HAP-1 (cell line): ENCODE results near the gene TCP11L1.
A peak's percentile ranks its signal among the peaks of the same experiment; 100 is the strongest.

Source experiments
- DNase-seq, 2 experiments: peaks; one replicate each; pipeline ENCODE4 v3.0.0-alpha.2; 2016 to 2020; ENCODE audit warnings: low spot score in 2 of 2
- H3K27me3 ChIP-seq: fragments of 250-450 bp; sonication (Bioruptor Pico); 2 replicates; pipeline ENCODE4 v1.5.1; 2020; ENCODE audit warnings: low read depth, mild to moderate bottlenecking, moderate library complexity
- H3K36me3 ChIP-seq: fragments of 250-450 bp; sonication (Bioruptor Pico); replicated peaks from 2 replicates; pipeline ENCODE4 v1.5.1; 2020; ENCODE audit warnings: mild to moderate bottlenecking
- H3K4me1 ChIP-seq: fragments of 250-450 bp; sonication (Bioruptor Pico); 2 replicates; pipeline ENCODE4 v1.5.1; 2020; ENCODE audit warnings: mild to moderate bottlenecking
- H3K4me3 ChIP-seq: fragments of 250-450 bp; sonication (Bioruptor Pico); 2 replicates; pipeline ENCODE4 v1.5.1; 2020; ENCODE audit warnings: mild to moderate bottlenecking, moderate library complexity
- H3K9me3 ChIP-seq: fragments of 250-450 bp; sonication (Bioruptor Pico); 2 replicates; pipeline ENCODE4 v1.5.1; 2020; ENCODE audit warnings: mild to moderate bottlenecking, moderate library complexity
- in situ Hi-C: fragments of 300-500 bp; cut with MboI; formaldehyde crosslinking; loops from 3 replicates; pipeline ENCODE4 v1.14.3; 2020; ENCODE audit warnings: low sequenced_read_pairs, inconsistent platforms, mixed read lengths

TCP11L1 gene

GRCh38 chr11:33064033-33064825 lies 24.9 kb downstream of the TCP11L1 start:
- Histone ChIP-seq H3K4me1 (no peaks in the 10 kb centered on the region), H3K27me3 (no peaks in the 10 kb centered on the region), H3K36me3 (peaks cover 8% of the 10 kb centered on the region), H3K4me3 (no peak overlapping the region), H3K9me3 (no peaks in the 10 kb centered on the region)
- in situ Hi-C loops = loop anchor here (5.0 kb wide), 1 partner anchor 92 kb away; no protein-coding TSS in a partner anchor
- no peak for DNase-seq

GRCh38 chr11:33064866-33065265 lies 25.5 kb downstream of the TCP11L1 start:
- no peak for DNase-seq
- in situ Hi-C loops = loop anchor here (5.0 kb wide), 1 partner anchor 93 kb away; no protein-coding TSS in a partner anchor
- Histone ChIP-seq H3K9me3 (no peaks in the 10 kb centered on the region), H3K27me3 (no peaks in the 10 kb centered on the region), H3K36me3 (peaks cover 8% of the 10 kb centered on the region), H3K4me3 (no peak overlapping the region), H3K4me1 (no peaks in the 10 kb centered on the region)

DNA sequence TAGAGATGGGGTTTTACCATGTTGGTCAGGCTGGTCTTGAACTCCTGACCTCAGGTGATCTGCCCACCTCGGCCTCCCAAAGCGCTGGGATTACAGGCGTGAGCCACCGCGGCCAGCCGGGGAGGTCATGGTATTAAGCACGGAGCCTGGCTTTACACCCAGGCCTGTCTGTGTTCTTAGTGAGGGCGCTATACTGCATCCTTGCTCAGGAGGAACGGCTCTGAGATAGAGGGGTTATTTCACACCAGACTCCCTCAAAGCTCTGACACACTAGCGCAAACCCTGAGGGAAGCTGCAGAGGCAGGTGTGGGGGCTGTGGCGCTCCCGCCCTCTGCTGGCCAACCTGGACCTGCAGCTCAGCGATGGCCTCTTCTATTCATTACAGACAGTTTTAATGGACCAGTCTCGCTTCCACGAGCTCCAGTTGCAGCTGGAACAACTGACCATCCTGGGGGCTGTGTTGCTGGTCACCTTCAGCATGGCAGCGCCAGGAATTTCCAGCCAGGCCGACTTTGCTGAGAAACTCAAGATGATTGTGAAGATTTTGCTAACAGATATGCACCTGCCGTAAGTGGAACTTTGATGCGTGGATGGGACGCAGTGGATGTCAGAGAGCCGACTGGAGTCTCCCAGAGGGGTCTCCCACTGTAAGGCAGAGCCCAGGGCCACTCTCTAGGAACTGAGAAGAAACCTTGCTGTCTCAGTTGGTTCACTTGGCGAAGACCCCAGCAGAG lies 26.2 kb downstream of the TCP11L1 start:
- Histone ChIP-seq H3K36me3 (peaks cover 12% of the 10 kb centered on the region), H3K4me3 (no peak overlapping the region), H3K4me1 (no peaks in the 10 kb centered on the region), H3K9me3 (no peaks in the 10 kb centered on the region), H3K27me3 (no peaks in the 10 kb centered on the region)
- in situ Hi-C loops = no loop called here
- peak; percentile 82 to 84 for DNase-seq

DNA sequence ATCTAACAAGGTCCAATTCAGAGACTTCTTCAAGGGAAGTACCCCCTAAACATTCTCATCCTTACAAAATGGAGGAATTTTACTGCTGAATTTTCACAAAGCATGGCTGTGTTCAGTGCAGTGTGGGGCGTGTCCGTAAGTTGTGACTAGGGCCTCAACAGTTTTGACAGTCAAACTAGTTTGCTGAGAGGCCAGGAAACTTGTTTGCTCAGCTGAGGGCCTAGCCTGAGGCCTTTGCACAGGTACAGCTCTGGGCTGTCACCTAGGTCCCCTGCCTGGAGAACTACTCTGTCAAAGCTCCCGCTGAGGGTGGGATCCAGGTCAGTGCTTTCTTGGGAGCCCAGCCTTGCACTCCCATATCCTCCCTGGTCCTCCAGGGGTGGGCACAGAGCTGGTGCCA lies 27.9 kb downstream of the TCP11L1 start:
- DNase-seq = no peak
- H3K4me1 ChIP-seq = no peaks in the 10 kb centered on the region
- no peaks in the 10 kb centered on the region for H3K9me3 ChIP-seq
- in situ Hi-C loops = no loop called here
- H3K4me3 ChIP-seq = no peak overlapping the region
- H3K36me3 ChIP-seq = peaks cover 20% of the 10 kb centered on the region
- no peaks in the 10 kb centered on the region for H3K27me3 ChIP-seq

GRCh38 chr11:33068611-33069340 lies 29.4 kb downstream of the TCP11L1 start:
- in situ Hi-C loops = no loop called here
- peaks cover 27% of the 10 kb centered on the region for H3K36me3 ChIP-seq
- H3K4me3 ChIP-seq = no peak overlapping the region
- no peak for DNase-seq
- H3K4me1 ChIP-seq = no peaks in the 10 kb centered on the region
- no peaks in the 10 kb centered on the region for H3K9me3 ChIP-seq
- no peaks in the 10 kb centered on the region for H3K27me3 ChIP-seq

- Histone ChIP-seq H3K27me3 (no peaks in the 10 kb centered on the region), H3K9me3 (no peaks in the 10 kb centered on the region), H3K4me1 (no peaks in the 10 kb centered on the region), H3K4me3 (no peak overlapping the region), H3K36me3 (peaks cover 40% of the 10 kb centered on the region)
- no peak for DNase-seq
- in situ Hi-C loops = no loop called here
These were observed 33.1 kb downstream of the TCP11L1 start for GRCh38 chr11:33072465-33072864.

DNA sequence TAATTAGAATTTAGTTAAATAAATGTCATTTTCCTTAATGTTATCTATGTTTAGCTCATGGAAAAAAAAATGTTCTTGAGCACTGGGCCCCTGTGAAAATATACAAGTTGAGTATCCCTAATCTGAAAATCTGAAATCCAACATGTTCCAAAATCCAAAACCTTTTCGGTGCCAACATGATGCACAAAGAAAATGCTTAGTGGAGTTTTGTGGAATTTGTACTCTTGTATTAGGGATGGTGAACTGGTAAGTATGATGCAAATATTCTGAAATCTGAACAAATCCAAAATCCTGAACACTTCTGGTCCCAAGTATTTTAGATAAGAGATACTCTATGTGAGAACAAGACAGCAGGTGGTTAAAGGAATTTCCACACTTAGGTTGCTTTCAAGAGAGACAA lies 44.5 kb downstream of the TCP11L1 start:
- H3K9me3 ChIP-seq = no peaks in the 10 kb centered on the region
- no peaks in the 10 kb centered on the region for H3K4me1 ChIP-seq
- no peak overlapping the region for H3K4me3 ChIP-seq
- in situ Hi-C loops = no loop called here
- H3K27me3 ChIP-seq = no peaks in the 10 kb centered on the region
- DNase-seq = no peak
- peaks cover 51% of the 10 kb centered on the region for H3K36me3 ChIP-seq

- in situ Hi-C loops = no loop called here
- Histone ChIP-seq H3K4me3 (no peak overlapping the region), H3K9me3 (no peaks in the 10 kb centered on the region), H3K4me1 (no peaks in the 10 kb centered on the region), H3K27me3 (no peaks in the 10 kb centered on the region), H3K36me3 (peaks cover 45% of the 10 kb centered on the region)
- DNase-seq = no peak
These were observed 46.6 kb downstream of the TCP11L1 start for GRCh38 chr11:33086017-33086416.

DNA sequence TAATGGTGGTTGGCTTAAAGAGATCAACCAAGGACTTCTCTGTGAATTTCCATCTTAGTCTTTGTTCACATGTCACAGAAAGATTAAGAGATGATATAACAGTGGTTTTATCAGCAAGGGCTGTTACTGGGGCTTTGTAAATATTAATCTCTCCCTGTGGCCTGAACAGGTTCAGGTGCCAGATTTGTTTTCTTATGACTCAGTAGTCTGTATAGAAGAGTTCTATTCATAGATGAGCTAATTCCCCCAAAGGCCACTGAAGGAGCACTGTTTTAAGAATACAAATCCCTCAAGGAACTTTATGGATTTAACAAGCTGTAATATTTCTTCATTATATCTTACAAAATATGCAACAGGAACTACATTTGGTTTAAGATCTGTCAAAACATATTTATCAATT lies 50.4 kb downstream of the TCP11L1 start:
- Histone ChIP-seq H3K27me3 (no peaks in the 10 kb centered on the region), H3K4me1 (no peaks in the 10 kb centered on the region), H3K4me3 (no peak overlapping the region), H3K36me3 (peaks cover 26% of the 10 kb centered on the region), H3K9me3 (no peaks in the 10 kb centered on the region)
- in situ Hi-C loops = no loop called here
- DNase-seq = peak in 1 of 2 experiments; percentile 8

DNA sequence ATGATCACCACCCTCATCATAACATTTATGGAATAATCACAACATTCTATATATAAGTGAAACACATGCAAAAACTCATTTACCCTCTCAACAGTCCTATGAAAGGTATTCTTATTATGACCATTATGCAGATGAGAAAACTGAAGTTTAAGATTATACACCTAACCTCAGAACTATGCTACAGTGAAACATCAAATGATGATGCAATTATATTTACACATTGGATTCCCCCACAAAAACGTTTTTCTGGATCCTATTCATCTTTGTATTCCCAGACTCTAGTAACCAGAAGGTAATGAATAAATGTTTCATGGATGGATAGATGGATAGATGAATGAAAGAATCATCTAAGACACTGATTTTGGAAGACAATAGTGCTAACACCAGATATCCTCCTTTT lies 54.8 kb downstream of the TCP11L1 start:
- DNase-seq = no peak
- no peaks in the 10 kb centered on the region for H3K27me3 ChIP-seq
- peaks cover 26% of the 10 kb centered on the region for H3K36me3 ChIP-seq
- no peak overlapping the region for H3K4me3 ChIP-seq
- in situ Hi-C loops = no loop called here
- no peaks in the 10 kb centered on the region for H3K9me3 ChIP-seq
- no peaks in the 10 kb centered on the region for H3K4me1 ChIP-seq

DNA sequence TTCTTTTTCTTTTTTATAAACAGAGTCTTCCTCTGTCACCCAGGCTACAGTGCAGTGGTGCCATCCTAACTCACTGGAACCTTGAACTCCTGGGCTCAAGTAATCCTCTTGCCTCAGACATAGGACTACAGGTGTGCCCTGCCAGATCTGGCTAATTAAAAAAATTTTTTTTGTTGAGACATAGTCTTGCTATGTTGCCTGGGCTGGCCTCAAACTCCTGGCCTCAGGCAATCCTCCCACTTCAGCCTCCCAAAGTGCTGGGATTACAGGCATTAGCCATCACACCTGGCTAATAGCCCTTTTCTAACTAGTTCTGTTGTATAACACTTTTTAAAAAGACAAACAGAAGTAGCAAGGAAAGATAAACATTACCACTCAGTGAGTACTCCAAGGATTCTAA lies 64.5 kb downstream of the TCP11L1 start:
- Histone ChIP-seq H3K4me1 (no peaks in the 10 kb centered on the region), H3K36me3 (peaks cover 47% of the 10 kb centered on the region), H3K9me3 (no peaks in the 10 kb centered on the region), H3K4me3 (no peak overlapping the region), H3K27me3 (no peaks in the 10 kb centered on the region)
- in situ Hi-C loops = no loop called here
- no peak for DNase-seq

DNA sequence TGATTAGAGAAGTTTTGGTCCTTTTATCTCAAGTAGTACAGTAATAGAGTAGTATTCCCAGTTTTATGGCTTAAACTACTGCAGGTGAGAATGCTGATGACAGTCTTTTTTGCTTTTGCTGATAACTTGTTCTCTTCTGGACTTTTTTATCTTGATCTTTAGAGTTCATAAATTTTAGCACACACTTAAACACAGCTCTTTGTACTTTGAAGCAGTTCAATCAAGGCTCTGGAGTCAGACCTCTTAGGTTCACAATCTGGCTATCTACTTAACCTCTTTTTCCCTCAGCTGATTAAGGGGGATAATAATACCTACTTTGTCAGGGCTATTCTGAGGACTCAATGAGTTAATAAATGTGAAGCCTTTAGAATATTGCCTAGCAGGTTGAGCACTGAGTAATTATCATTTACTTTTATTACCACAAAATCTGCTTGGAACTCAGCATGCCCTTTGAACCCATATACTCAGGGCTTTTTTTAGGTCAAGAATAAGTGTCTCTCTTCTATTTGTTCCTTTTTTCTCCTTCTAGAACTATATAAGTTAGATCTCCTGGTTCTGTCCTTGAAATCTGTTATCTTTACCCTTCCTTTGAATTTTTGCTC lies 70.0 kb downstream of the TCP11L1 start:
- Histone ChIP-seq H3K36me3 (peaks cover 10% of the 10 kb centered on the region), H3K9me3 (no peaks in the 10 kb centered on the region), H3K27me3 (no peaks in the 10 kb centered on the region), H3K4me1 (no peaks in the 10 kb centered on the region), H3K4me3 (no peak overlapping the region)
- in situ Hi-C loops = no loop called here
- no peak for DNase-seq

DNA sequence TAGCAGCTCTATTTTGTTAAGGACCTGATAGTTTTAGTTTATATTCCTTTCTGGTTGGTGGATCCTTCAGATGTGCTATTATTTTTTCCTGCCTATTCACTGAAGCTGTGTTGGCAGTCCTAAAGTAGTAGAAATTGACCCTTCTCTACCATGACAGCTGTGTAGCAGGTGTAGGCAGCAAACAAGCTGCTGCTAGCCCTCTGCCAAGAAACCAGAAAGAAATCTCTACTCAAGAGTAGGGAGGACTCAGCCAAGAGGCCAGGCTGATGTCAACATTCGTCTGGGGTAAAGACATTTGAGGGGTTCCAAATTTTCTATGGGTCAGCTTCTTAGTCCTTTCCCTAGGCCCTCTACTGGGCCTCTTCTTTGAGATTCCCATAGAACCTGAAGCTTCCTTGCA lies 70.7 kb downstream of the TCP11L1 start:
- no peak for DNase-seq
- in situ Hi-C loops = no loop called here

More for the DNA sequence above, 70.7 kb downstream of the TCP11L1 start:
- H3K36me3 ChIP-seq = peaks cover 8% of the 10 kb centered on the region
- H3K9me3 ChIP-seq = no peaks in the 10 kb centered on the region
- no peaks in the 10 kb centered on the region for H3K27me3 ChIP-seq
- H3K4me3 ChIP-seq = no peak overlapping the region
- no peaks in the 10 kb centered on the region for H3K4me1 ChIP-seq
